Non-pigmented ciliary epithelial cell (primary cell): Measurements from ENCODE around the gene LST1.

Source experiments
- DNase-seq: peaks from one replicate; pipeline ENCODE4 v3.0.0-alpha.2; 2010; ENCODE audit warnings: low read depth

Gene LST1

GRCh38 chr6:31559958-31560696 is 25.9 kb upstream of the LST1 start:
- DNase-seq, result no peak

GRCh38 chr6:31560697-31561058 is 25.4 kb upstream of the LST1 start:
- no peak for DNase-seq

- DNase-seq, result no peak
Observed at GRCh38 chr6:31567531-31568370, 18.3 kb upstream of the LST1 start.

GRCh38 chr6:31568537-31568961 is 17.5 kb upstream of the LST1 start:
- DNase-seq, result no peak

- no peak for DNase-seq
Observed at GRCh38 chr6:31569861-31570536, 16.1 kb upstream of the LST1 start.

GRCh38 chr6:31572041-31572911 is 13.8 kb upstream of the LST1 start, which contains the start of gene LTA:
TSS of gene LTA (plus strand) at chr6:31572289. CDS start at chr6:31572743, 454 bp downstream.
- no peak for DNase-seq

GRCh38 chr6:31573239-31574105 is 12.6 kb upstream of the LST1 start:
- DNase-seq, result no peak

GRCh38 chr6:31574106-31575061 is 11.7 kb upstream of the LST1 start:
- no peak for DNase-seq

GRCh38 chr6:31575335-31575901 is 10.7 kb upstream of the LST1 start, which contains the start of gene TNF:
TSS of gene TNF (plus strand) at chr6:31575565. CDS start at chr6:31575742, 177 bp downstream.
- DNase-seq, result no peak

- DNase-seq, result no peak
Observed at GRCh38 chr6:31575952-31576685, 10.0 kb upstream of the LST1 start.

GRCh38 chr6:31576897-31577578 is 9.0 kb upstream of the LST1 start:
- no peak for DNase-seq

- DNase-seq, result no peak
Observed at GRCh38 chr6:31577579-31577966, 8.5 kb upstream of the LST1 start.

GRCh38 chr6:31578184-31579118 is 7.6 kb upstream of the LST1 start:
- DNase-seq, result no peak

GRCh38 chr6:31579119-31579505 is 7.0 kb upstream of the LST1 start:
- DNase-seq, result no peak

- no peak for DNase-seq
Observed at GRCh38 chr6:31579546-31580437, 6.3 kb upstream of the LST1 start.

- no peak for DNase-seq
Observed at GRCh38 chr6:31580438-31580740, 5.7 kb upstream of the LST1 start.
